Chondrocyte (in vitro differentiated cells): ENCODE results near the gene CEP290. TPM values are rescaled to one million over a fixed set of nuclear protein-coding genes. Genes with fewer than 3 reads are reported as not detected.

Experiments used
- DNase-seq: peaks from one replicate; pipeline ENCODE4 v3.0.0; 2021; ENCODE audit warnings: mixed read lengths, low spot score
- H3K27ac Mint-ChIP-seq: one replicate; pipeline ENCODE4 v1.8.0; 2021; ENCODE audit warnings: mild to moderate bottlenecking, moderate library complexity, mixed read lengths; ENCODE audit not compliant: unreplicated experiment
- H3K27me3 Mint-ChIP-seq: 2 replicates; pipeline ENCODE4 v1.8.0; 2021; ENCODE audit warnings: low read depth, mixed read lengths
- H3K36me3 Mint-ChIP-seq: 2 replicates; pipeline ENCODE4 v1.8.0; 2021; ENCODE audit warnings: low read depth, mixed read lengths
- H3K4me1 Mint-ChIP-seq: 2 replicates; pipeline ENCODE4 v1.8.0; 2021; ENCODE audit warnings: low read depth, mild to moderate bottlenecking, mixed read lengths
- H3K4me3 Mint-ChIP-seq: one replicate; pipeline ENCODE4 v1.8.0; 2021; ENCODE audit warnings: mild to moderate bottlenecking, moderate library complexity, mixed read lengths; ENCODE audit not compliant: unreplicated experiment
- H3K9me3 Mint-ChIP-seq: 2 replicates; pipeline ENCODE4 v1.8.0; 2021; ENCODE audit warnings: low read depth, mixed read lengths
- CTCF ChIP-seq: fragments of 200-600 bp; sonication (generic); IDR thresholded peaks from 2 replicates; pipeline ENCODE4 v1.5.0; 2021; ENCODE audit warnings: antibody characterized with exemption, mild to moderate bottlenecking, moderate library complexity
- total RNA-seq: library from RNA; stranded (reverse); gene quantifications from 3 replicates; pipeline ENCODE4 v1.2.1, GENCODE V29; 2021

The CEP290 gene
- total RNA-seq, 1 donor from 2014 or later = 15.0 TPM

GRCh38 chr12:88156075-88156654 is 14.3 kb upstream of the CEP290 start:
- Mint-ChIP-seq H3K36me3 (peaks cover 1% of the 10 kb centered on the region), H3K27me3 (no peaks in the 10 kb centered on the region), H3K4me3 (no peak overlapping the region), H3K27ac (no peak overlapping the region), H3K4me1 (no peaks in the 10 kb centered on the region), H3K9me3 (no peaks in the 10 kb centered on the region)
- no peak for TF ChIP-seq CTCF
- no peak for DNase-seq

GRCh38 chr12:88153959-88154358 is 12.1 kb upstream of the CEP290 start:
- peak; percentile 95 for TF ChIP-seq CTCF
- Mint-ChIP-seq H3K4me1 (no peaks in the 10 kb centered on the region), H3K27me3 (no peaks in the 10 kb centered on the region), H3K27ac (no peak overlapping the region), H3K9me3 (no peaks in the 10 kb centered on the region), H3K36me3 (no peaks in the 10 kb centered on the region), H3K4me3 (no peak overlapping the region)
- DNase-seq = no peak

- no peak overlapping the region for H3K4me3 Mint-ChIP-seq
- H3K27me3 Mint-ChIP-seq = no peaks in the 10 kb centered on the region
- H3K9me3 Mint-ChIP-seq = no peaks in the 10 kb centered on the region
- no peaks in the 10 kb centered on the region for H3K36me3 Mint-ChIP-seq
- DNase-seq = no peak
- TF ChIP-seq CTCF = no peak
- H3K27ac Mint-ChIP-seq = no peak overlapping the region
- no peaks in the 10 kb centered on the region for H3K4me1 Mint-ChIP-seq
Observed at GRCh38 chr12:88150063-88150462, 8.2 kb upstream of the CEP290 start.

- no peak for DNase-seq
- peaks cover 19% of the 10 kb centered on the region for H3K4me1 Mint-ChIP-seq
- no peak overlapping the region for H3K4me3 Mint-ChIP-seq
- H3K27ac Mint-ChIP-seq = no peak overlapping the region
- no peaks in the 10 kb centered on the region for H3K27me3 Mint-ChIP-seq
- no peaks in the 10 kb centered on the region for H3K36me3 Mint-ChIP-seq
- TF ChIP-seq CTCF = no peak
- H3K9me3 Mint-ChIP-seq = no peaks in the 10 kb centered on the region
Observed at GRCh38 chr12:88145567-88146505, 3.9 kb upstream of the CEP290 start.

GRCh38 chr12:88144546-88145468 is 2.9 kb upstream of the CEP290 start:
- no peak for TF ChIP-seq CTCF
- no peaks in the 10 kb centered on the region for H3K9me3 Mint-ChIP-seq
- H3K36me3 Mint-ChIP-seq = no peaks in the 10 kb centered on the region
- H3K4me3 Mint-ChIP-seq = no peak overlapping the region
- DNase-seq = no peak
- H3K4me1 Mint-ChIP-seq = peaks cover 19% of the 10 kb centered on the region
- no peak overlapping the region for H3K27ac Mint-ChIP-seq
- no peaks in the 10 kb centered on the region for H3K27me3 Mint-ChIP-seq
